HepG2 (cell line): ENCODE results near the gene MAST1. TPM values are rescaled to one million over a fixed set of nuclear protein-coding genes. Genes with fewer than 3 reads are reported as not detected.

Experiments
- GLI4 ChIP-seq: sonication (generic); formaldehyde crosslinking; IDR thresholded peaks from 2 replicates; pipeline ENCODE4 v1.5.1; 2020; ENCODE audit warnings: missing genetic modification reagents, mild to moderate bottlenecking, moderate library complexity, borderline replicate concordance
- GTF3A ChIP-seq: sonication (generic); formaldehyde crosslinking; conservative IDR thresholded peaks from 2 replicates; pipeline ENCODE4 v1.4.0; 2020; ENCODE audit warnings: mild to moderate bottlenecking, missing genetic modification reagents
- KDM2A ChIP-seq: sonication (generic); formaldehyde crosslinking; IDR thresholded peaks from 2 replicates; pipeline ENCODE4 v1.4.0; 2020; ENCODE audit warnings: low read depth, missing genetic modification reagents, borderline replicate concordance
- MATR3 ChIP-seq: sonication (generic); formaldehyde crosslinking; IDR thresholded peaks from 2 replicates; pipeline ENCODE4 v1.4.0; 2020; ENCODE audit warnings: missing genetic modification reagents
- MTF1 ChIP-seq: sonication (generic); formaldehyde crosslinking; IDR thresholded peaks from 2 replicates; pipeline ENCODE4 v1.5.0; 2020; ENCODE audit warnings: missing genetic modification reagents
- NAIF1 ChIP-seq: sonication (generic); formaldehyde crosslinking; IDR thresholded peaks from 2 replicates; pipeline ENCODE4 v1.5.0; 2020; ENCODE audit warnings: mild to moderate bottlenecking, missing genetic modification reagents, borderline replicate concordance
- NFRKB ChIP-seq: fragments of 450-650 bp; IDR thresholded peaks from 2 replicates; pipeline ENCODE4 v1.6.1; 2017
- PHF21A ChIP-seq: sonication (generic); formaldehyde crosslinking; IDR thresholded peaks from 2 replicates; pipeline ENCODE4 v1.5.0; 2020; ENCODE audit warnings: mild to moderate bottlenecking, missing genetic modification reagents
- SP4 ChIP-seq: sonication (generic); formaldehyde crosslinking; IDR thresholded peaks from 2 replicates; pipeline ENCODE4 v1.8.1; 2023; ENCODE audit warnings: mild to moderate bottlenecking, missing genetic modification reagents
- SUZ12 ChIP-seq: fragments of 150-350 bp; IDR thresholded peaks from 2 replicates; pipeline ENCODE4 v1.6.1; 2014; ENCODE audit warnings: low read depth, low read length
- TCF7L2 ChIP-seq: IDR thresholded peaks from 2 replicates; pipeline ENCODE4 v1.6.1; 2011; ENCODE audit warnings: mild to moderate bottlenecking, low read depth, low read length, moderate library complexity
- ZBTB33 ChIP-seq: sonication (generic); formaldehyde crosslinking; IDR thresholded peaks from 2 replicates; pipeline ENCODE4 v1.4.0; 2020; ENCODE audit warnings: missing genetic modification reagents
- ZBTB7A ChIP-seq: sonication (generic); formaldehyde crosslinking; IDR thresholded peaks from 2 replicates; pipeline ENCODE4 v1.8.0; 2022; ENCODE audit warnings: mild to moderate bottlenecking, missing genetic modification reagents
- ZNF280B ChIP-seq: sonication (generic); formaldehyde crosslinking; IDR thresholded peaks from 2 replicates; pipeline ENCODE4 v1.5.0; 2020; ENCODE audit warnings: missing genetic modification reagents, mild to moderate bottlenecking, borderline replicate concordance
- ZNF512B ChIP-seq: sonication (generic); formaldehyde crosslinking; IDR thresholded peaks from 2 replicates; pipeline ENCODE4 v1.5.1; 2020; ENCODE audit warnings: missing genetic modification reagents, mild to moderate bottlenecking, borderline replicate concordance
- ZNF687 ChIP-seq: sonication (generic); formaldehyde crosslinking; IDR thresholded peaks from 2 replicates; pipeline ENCODE4 v1.5.1; 2020; ENCODE audit warnings: mild to moderate bottlenecking, missing genetic modification reagents, moderate library complexity
- polyA plus RNA-seq, 8 experiments: library from polyadenylated mRNA; depleted of rRNA in 3 of 8; stranded (reverse) in 7 of 8; unstranded in 1 of 8; fragments of >200 nt; fragmentation: Illumina TruSeq in 4 of 8; extraction: Trizol in 4 of 8; gene quantifications; 2 replicates each; pipeline versions ENCODE4 v1.2.1 to v1.2.3, GENCODE V29; 2011 to 2016; ENCODE audit warnings: low read depth in 4 of 8, missing spikeins in 1 of 8, mixed read lengths in 1 of 8; ENCODE audit not compliant: insufficient read depth in 1 of 8
- total RNA-seq, 5 experiments: library from RNA; depleted of rRNA; stranded (reverse); fragments of >200 nt; fragmentation: Illumina TruSeq; extraction: Trizol; gene quantifications; 2 replicates each; pipeline ENCODE4 v1.2.3, GENCODE V29; 2016; ENCODE audit warnings: low read depth in 1 of 5

Gene MAST1
- total and polyA plus RNA-seq, 2 of the 13 experiments (the other 11 are each of a cell fraction or from before 2014, with no cell fraction given), result 0.73 to 4.7 TPM

- 0 out of 2 replicates have a peak, but pooled peaks have one; percentile 67 for TF ChIP-seq GLI4 (CRISPR knock-in tag)
- no peak for TF ChIP-seq ZBTB7A (CRISPR knock-in tag)
- 0 out of 2 replicates have a peak, but pooled peaks have one; percentile 14 for TF ChIP-seq PHF21A (CRISPR knock-in tag)
- TF ChIP-seq MATR3 (CRISPR knock-in tag), result no peak
- peak; percentile 40; the same call in 1 of the 2 replicates for TF ChIP-seq ZBTB33 (CRISPR knock-in tag)
- no peak for TF ChIP-seq TCF7L2
- peak; percentile 54; the same call in 1 of the 2 replicates for TF ChIP-seq ZNF280B
- TF ChIP-seq SUZ12, result peak; percentile 69
- TF ChIP-seq GTF3A, result peak; percentile 63; the same call in 1 of the 2 replicates
- TF ChIP-seq NAIF1 (CRISPR knock-in tag), result peak; percentile 85; the same call in 1 of the 2 replicates
- peak; percentile 81 for TF ChIP-seq KDM2A (CRISPR knock-in tag)
- TF ChIP-seq ZNF687 (CRISPR knock-in tag), result peak; percentile 97
- 0 out of 2 replicates have a peak, but pooled peaks have one; percentile 44 for TF ChIP-seq MTF1 (CRISPR knock-in tag)
- TF ChIP-seq ZNF512B (CRISPR knock-in tag), result peak; percentile 53; the same call in 1 of the 2 replicates
- TF ChIP-seq NFRKB, result no peak
- peak; percentile 90 for TF ChIP-seq SP4
Observed at GRCh38 chr19:12806242-12807081, 31.9 kb upstream of the MAST1 start, which contains the start of gene RNASEH2A (continued).
